Peyer's patch (tissue), 4 donors: ENCODE data around the gene DRAXIN. TPM values are rescaled to one million over a fixed set of nuclear protein-coding genes. Genes with fewer than 3 reads are reported as not detected.
A peak's percentile ranks its signal among the peaks of the same experiment; 100 is the strongest.

Experiments used
- DNase-seq, 3 donors: peaks; one replicate each; pipeline ENCODE4 v3.0.0-alpha.2; 2017 to 2019
- H3K27ac ChIP-seq, 4 donors: fragments of 200-600 bp; sonication (generic); one replicate each; pipeline ENCODE4 v1.5.1; 2016 to 2019
- H3K27me3 ChIP-seq, 2 donors: fragments of 200-600 bp; sonication (generic); one replicate each; pipeline ENCODE4 v1.5.1; 2019
- H3K36me3 ChIP-seq, 3 donors: fragments of 200-600 bp; sonication (generic); one replicate each; pipeline ENCODE4 v1.5.1; 2016 to 2019
- H3K4me1 ChIP-seq, 4 donors: fragments of 200-600 bp; sonication (generic); one replicate each; pipeline ENCODE4 v1.5.1; 2016 to 2019
- H3K4me3 ChIP-seq, 4 donors: fragments of 200-600 bp; sonication (generic); 1 replicate in 3 of 4; 2 replicates in 1 of 4; pipeline ENCODE4 v1.5.1; 2016 to 2019; ENCODE audit warnings: mild to moderate bottlenecking in 1 of 4
- H3K9me3 ChIP-seq, 4 donors: fragments of 200-600 bp; sonication (generic); one replicate each; pipeline ENCODE4 v1.5.1; 2016 to 2019; ENCODE audit warnings: mild to moderate bottlenecking in 1 of 4
- CTCF ChIP-seq, 6 experiments: fragments of 450-650 bp in 4 of 6; fragments of 200-600 bp in 2 of 6; sonication (generic) in 1 of 6; IDR thresholded peaks; one replicate each; pipeline ENCODE4 v1.5.1; 2017 to 2019; ENCODE audit warnings: antibody characterized with exemption in 6 of 6, mild to moderate bottlenecking in 3 of 6, moderate library complexity in 1 of 6
- POLR2A ChIP-seq, 2 donors: fragments of 450-650 bp; IDR thresholded peaks; one replicate each; pipeline ENCODE4 v1.5.1; 2017; ENCODE audit warnings: antibody characterized with exemption in 2 of 2, mild to moderate bottlenecking in 2 of 2, moderate library complexity in 2 of 2
- total RNA-seq, 4 donors: library from RNA; depleted of rRNA; stranded (reverse); fragments of >200 nt; gene quantifications; one replicate each; pipeline ENCODE4 v1.1.0, GENCODE V29; 2016

The DRAXIN gene
- total RNA-seq, 4 donors from 2014 or later = not detected

- no peak for DNase-seq
- Histone ChIP-seq H3K9me3 (no peaks in the 10 kb centered on the region), H3K4me1 (no peaks in the 10 kb centered on the region), H3K4me3 (no peak overlapping the region), H3K27me3 (no peaks in the 10 kb centered on the region), H3K36me3 (no peaks in the 10 kb centered on the region), H3K27ac (no peak overlapping the region)
- TF ChIP-seq POLR2A (IDR thresholded peaks at IDR 0.05) = no peak
- TF ChIP-seq CTCF (IDR thresholded peaks at IDR 0.05) = no peak
Measured at GRCh38 chr1:11746795-11747487, 55.4 kb downstream of the DRAXIN start.

DNA sequence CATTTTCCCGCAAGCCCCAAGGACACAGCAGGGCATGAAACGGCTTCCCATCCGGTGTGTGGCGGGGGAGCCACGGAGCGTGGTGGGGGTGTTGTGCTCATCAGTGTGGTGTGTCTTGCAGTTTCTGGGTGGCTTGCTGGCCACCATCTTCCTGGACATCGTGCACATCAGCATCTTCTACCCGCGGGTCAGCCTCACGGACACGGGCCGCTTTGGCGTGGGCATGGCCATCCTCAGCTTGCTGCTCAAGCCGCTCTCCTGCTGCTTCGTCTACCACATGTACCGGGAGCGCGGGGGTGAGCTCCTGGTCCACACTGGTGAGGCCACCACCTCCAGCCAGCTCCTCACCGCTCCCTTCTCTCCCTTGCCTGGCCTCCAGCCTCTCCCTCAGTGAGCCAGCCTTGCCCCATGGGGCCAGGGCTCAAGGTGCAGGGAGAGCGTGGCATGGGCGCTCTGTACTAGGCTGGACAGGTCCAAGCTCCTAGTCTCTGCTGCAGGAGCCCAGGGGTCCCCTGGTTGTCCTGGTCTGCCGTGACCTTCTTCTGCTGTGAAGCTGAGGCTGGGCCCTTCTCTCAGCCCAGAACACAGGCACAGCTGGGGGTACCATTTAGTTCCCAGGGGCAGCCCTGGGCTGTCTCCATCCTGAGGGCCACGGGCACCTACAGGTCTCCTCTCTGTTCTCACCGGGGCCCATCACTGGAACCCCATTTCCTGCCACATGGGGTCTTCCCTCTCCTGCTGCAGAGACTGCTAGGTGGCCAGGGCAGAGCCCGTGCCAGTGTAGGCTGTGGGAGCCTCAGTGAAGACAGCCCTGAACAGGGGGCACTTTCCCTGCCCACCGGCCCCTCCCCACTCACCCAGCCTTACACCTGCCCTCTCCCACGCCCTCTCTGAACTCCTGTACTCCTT is 57.0 kb downstream of the DRAXIN start:
- no peaks in the 10 kb centered on the region for H3K27me3 ChIP-seq
- H3K4me1 ChIP-seq = no peaks in the 10 kb centered on the region
- no peak overlapping the region for H3K27ac ChIP-seq
- no peak for DNase-seq
- TF ChIP-seq CTCF (IDR thresholded peaks at IDR 0.05) = no peak
- no peak for TF ChIP-seq POLR2A (IDR thresholded peaks at IDR 0.05)
- H3K9me3 ChIP-seq = no peaks in the 10 kb centered on the region
- no peaks in the 10 kb centered on the region for H3K36me3 ChIP-seq
- no peak overlapping the region for H3K4me3 ChIP-seq

- Histone ChIP-seq H3K27ac (no peak overlapping the region), H3K27me3 (no peaks in the 10 kb centered on the region), H3K9me3 (no peaks in the 10 kb centered on the region), H3K36me3 (no peaks in the 10 kb centered on the region), H3K4me3 (no peak overlapping the region), H3K4me1 (no peaks in the 10 kb centered on the region)
- TF ChIP-seq POLR2A (IDR thresholded peaks at IDR 0.05) (no peak), CTCF (IDR thresholded peaks at IDR 0.05) (peak in 5 of 6 experiments; percentile 16 to 55 (median 51))
- peak in 2 of 3 donors; percentile 54 to 68 for DNase-seq
Measured at GRCh38 chr1:11749203-11749689, 57.7 kb downstream of the DRAXIN start.

DNA sequence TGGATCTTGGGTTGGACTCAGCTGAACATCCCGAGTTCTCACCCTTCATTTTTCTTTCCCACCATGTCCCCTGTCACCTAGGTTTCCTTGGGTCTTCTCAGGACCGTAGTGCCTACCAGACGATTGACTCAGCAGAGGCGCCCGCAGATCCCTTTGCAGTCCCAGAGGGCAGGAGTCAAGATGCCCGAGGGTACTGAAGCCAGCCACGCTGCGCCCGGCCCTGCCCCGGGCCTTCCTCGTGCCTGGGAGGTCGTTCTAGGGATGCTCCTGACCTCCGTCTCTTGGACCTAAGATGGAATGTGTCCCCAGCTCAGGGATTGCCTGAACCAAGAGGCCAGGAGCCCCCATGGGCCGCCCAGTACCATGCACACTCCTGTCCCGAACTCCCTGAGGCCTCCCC is 58.5 kb downstream of the DRAXIN start:
- DNase-seq = no peak
- TF ChIP-seq POLR2A (IDR thresholded peaks at IDR 0.05) = no peak
- Histone ChIP-seq H3K4me3 (no peak overlapping the region), H3K27me3 (no peaks in the 10 kb centered on the region), H3K9me3 (no peaks in the 10 kb centered on the region), H3K36me3 (no peaks in the 10 kb centered on the region), H3K27ac (no peak overlapping the region), H3K4me1 (no peaks in the 10 kb centered on the region)

- no peak for DNase-seq
- Histone ChIP-seq H3K27ac (no peak overlapping the region), H3K4me3 (no peak overlapping the region), H3K36me3 (no peaks in the 10 kb centered on the region), H3K9me3 (no peaks in the 10 kb centered on the region), H3K4me1 (no peaks in the 10 kb centered on the region), H3K27me3 (no peaks in the 10 kb centered on the region)
- TF ChIP-seq CTCF (IDR thresholded peaks at IDR 0.05) (no peak), POLR2A (IDR thresholded peaks at IDR 0.05) (no peak)
Measured at GRCh38 chr1:11751087-11751486, 59.6 kb downstream of the DRAXIN start.
